Breast epithelium (tissue), 3 donors: ENCODE measurements around the gene KISS1.
A peak's percentile ranks its signal among the peaks of the same experiment; 100 is the strongest.

Source experiments
- POLR2A ChIP-seq: fragments of 450-650 bp; IDR thresholded peaks from one replicate; pipeline ENCODE4 v1.6.1; 2016; ENCODE audit warnings: antibody characterized with exemption, mild to moderate bottlenecking, moderate library complexity
- POLR2AphosphoS5 ChIP-seq, 3 donors: sonication (generic); formaldehyde crosslinking; IDR thresholded peaks; one replicate each; pipeline ENCODE4 v1.6.1; 2017; ENCODE audit warnings: antibody characterized with exemption in 3 of 3
- TF ChIP-seq, protein P1 (sequence below), 3 donors: fragments of 450-650 bp; IDR thresholded peaks; one replicate each; pipeline ENCODE4 v1.5.1; 2016 to 2017; ENCODE audit warnings: antibody characterized with exemption in 3 of 3, mild to moderate bottlenecking in 3 of 3, moderate library complexity in 3 of 3

- TF ChIP-seq, protein P1, sequence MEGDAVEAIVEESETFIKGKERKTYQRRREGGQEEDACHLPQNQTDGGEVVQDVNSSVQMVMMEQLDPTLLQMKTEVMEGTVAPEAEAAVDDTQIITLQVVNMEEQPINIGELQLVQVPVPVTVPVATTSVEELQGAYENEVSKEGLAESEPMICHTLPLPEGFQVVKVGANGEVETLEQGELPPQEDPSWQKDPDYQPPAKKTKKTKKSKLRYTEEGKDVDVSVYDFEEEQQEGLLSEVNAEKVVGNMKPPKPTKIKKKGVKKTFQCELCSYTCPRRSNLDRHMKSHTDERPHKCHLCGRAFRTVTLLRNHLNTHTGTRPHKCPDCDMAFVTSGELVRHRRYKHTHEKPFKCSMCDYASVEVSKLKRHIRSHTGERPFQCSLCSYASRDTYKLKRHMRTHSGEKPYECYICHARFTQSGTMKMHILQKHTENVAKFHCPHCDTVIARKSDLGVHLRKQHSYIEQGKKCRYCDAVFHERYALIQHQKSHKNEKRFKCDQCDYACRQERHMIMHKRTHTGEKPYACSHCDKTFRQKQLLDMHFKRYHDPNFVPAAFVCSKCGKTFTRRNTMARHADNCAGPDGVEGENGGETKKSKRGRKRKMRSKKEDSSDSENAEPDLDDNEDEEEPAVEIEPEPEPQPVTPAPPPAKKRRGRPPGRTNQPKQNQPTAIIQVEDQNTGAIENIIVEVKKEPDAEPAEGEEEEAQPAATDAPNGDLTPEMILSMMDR (IDR thresholded peaks at IDR 0.05), result peak; percentile 53 to 86 (median 80)
- TF ChIP-seq POLR2A (no peak), POLR2AphosphoS5 (IDR thresholded peaks at IDR 0.05) (peak in 1 of 3 donors; percentile 42)
Measured at GRCh38 chr1:204213668-204214662, 17.7 kb upstream of the KISS1 start, which contains the start of gene GOLT1A.
